ENCODE results near the gene MLLT10. TPM values are rescaled to one million over a fixed set of nuclear protein-coding genes. Genes with fewer than 3 reads are reported as not detected.

The MLLT10 gene
- total RNA-seq, result 10 to 100 TPM; 33.8 to 34.1 TPM

- intact Hi-C loops (cut with DNase I, micrococcal nuclease), result loop anchor here (1.0 to 10.0 kb wide), 15 partner anchors 7 to 1801 kb away; partner anchors contain the start of genes COMMD3 (in 1 of the 2), DNAJC1 (in 1 of the 2) and SKIDA1 (in 1 of the 2)
- Mint-ChIP-seq H3K9me3 (ENCODE audit: low read depth) (no peaks in the 10 kb centered on the region), H3K4me1 (peaks cover 18% of the 10 kb centered on the region), H3K27ac (peak within 1 kb of the TSS; percentile 98), H3K4me3 (peak within 1 kb of the TSS; percentile 95), H3K27me3 (no peaks in the 10 kb centered on the region), H3K36me3 (ENCODE audit: low read depth) (peaks cover 11% of the 10 kb centered on the region)
- ChIA-PET POLR2A (no interaction called here), CTCF (no interaction called here)
- DNase-seq (peak; percentile 95), ATAC-seq (peak; percentile 87)
Observed at GRCh38 chr10:21533467-21534279, at the start of gene MLLT10. MLLT10 (plus strand) TSS chr10:21534232; CDS start chr10:21534645, 413 bp downstream.

- no peak overlapping the region for H3K27ac Mint-ChIP-seq
- H3K9me3 Mint-ChIP-seq (ENCODE audit: low read depth), result no peaks in the 10 kb centered on the region
- peaks cover 8% of the 10 kb centered on the region for H3K27me3 Mint-ChIP-seq
- no peaks in the 10 kb centered on the region for H3K36me3 Mint-ChIP-seq (ENCODE audit: low read depth)
- no peak for ATAC-seq
- no peak for DNase-seq
- CTCF ChIA-PET, result interaction anchor here (0.6 to 0.7 kb wide), 2 partner anchors 225 to 602 kb away, joined by 3 read pairs; no protein-coding TSS in a partner anchor
- H3K4me3 Mint-ChIP-seq, result no peak overlapping the region
- POLR2A ChIA-PET, result no interaction called here
- H3K4me1 Mint-ChIP-seq, result no peaks in the 10 kb centered on the region
- intact Hi-C loops (cut with DNase I, micrococcal nuclease), result no loop called here
Observed at GRCh38 chr10:21487416-21488180, 46.4 kb upstream of the MLLT10 start.

- Mint-ChIP-seq H3K27ac (no peak overlapping the region), H3K36me3 (ENCODE audit: low read depth) (no peaks in the 10 kb centered on the region), H3K9me3 (ENCODE audit: low read depth) (no peaks in the 10 kb centered on the region), H3K4me3 (no peak overlapping the region), H3K27me3 (peaks cover 9% of the 10 kb centered on the region), H3K4me1 (no peaks in the 10 kb centered on the region)
- no peak for ATAC-seq
- POLR2A ChIA-PET, result no interaction called here
- no peak for DNase-seq
- CTCF ChIA-PET, result no interaction called here
- intact Hi-C loops (cut with DNase I, micrococcal nuclease), result no loop called here
Observed at GRCh38 chr10:21488246-21488956, 45.6 kb upstream of the MLLT10 start.

- Mint-ChIP-seq H3K4me3 (no peak overlapping the region), H3K9me3 (ENCODE audit: low read depth) (no peaks in the 10 kb centered on the region), H3K36me3 (ENCODE audit: low read depth) (no peaks in the 10 kb centered on the region), H3K4me1 (peaks cover 1% of the 10 kb centered on the region), H3K27me3 (peaks cover 14% of the 10 kb centered on the region), H3K27ac (no peak overlapping the region)
- ChIA-PET POLR2A (interaction anchor here (0.7 kb wide), 1 partner anchor 630 kb away, joined by 4 read pairs; no protein-coding TSS in a partner anchor), CTCF (no interaction called here)
- DNase-seq (no peak), ATAC-seq (no peak)
- intact Hi-C loops (cut with DNase I, micrococcal nuclease), result no loop called here
Observed at GRCh38 chr10:21488957-21489446, 45.0 kb upstream of the MLLT10 start.

GRCh38 chr10:21490028-21490710 is 43.9 kb upstream of the MLLT10 start:
- DNase-seq (no peak), ATAC-seq (no peak)
- Mint-ChIP-seq H3K36me3 (ENCODE audit: low read depth) (no peaks in the 10 kb centered on the region), H3K9me3 (ENCODE audit: low read depth) (no peaks in the 10 kb centered on the region), H3K27me3 (peaks cover 20% of the 10 kb centered on the region), H3K4me1 (peaks cover 6% of the 10 kb centered on the region), H3K4me3 (no peak overlapping the region), H3K27ac (no peak overlapping the region)
- intact Hi-C loops (cut with DNase I, micrococcal nuclease), result loop anchor here (10.0 kb wide), 3 partner anchors 755 to 1605 kb away; partner anchors contain the start of genes MSRB2 (in 1 of the 2) and SPAG6 (in 1 of the 2)
- CTCF ChIA-PET, result interaction anchor here (0.6 kb wide), 1 partner anchor 588 kb away, joined by 3 read pairs; no protein-coding TSS in a partner anchor
- POLR2A ChIA-PET, result no interaction called here

- Mint-ChIP-seq H3K27me3 (peaks cover 24% of the 10 kb centered on the region), H3K4me1 (peaks cover 11% of the 10 kb centered on the region), H3K9me3 (ENCODE audit: low read depth) (no peaks in the 10 kb centered on the region), H3K36me3 (ENCODE audit: low read depth) (no peaks in the 10 kb centered on the region), H3K27ac (no peak overlapping the region), H3K4me3 (no peak overlapping the region)
- ATAC-seq (no peak), DNase-seq (no peak)
- intact Hi-C loops (cut with DNase I, micrococcal nuclease), result loop anchor here (10.0 kb wide), 3 partner anchors 754 to 1604 kb away; partner anchors contain the start of genes MSRB2 (in 1 of the 2) and SPAG6 (in 1 of the 2)
- ChIA-PET CTCF (interaction anchor here (0.6 kb wide), 1 partner anchor 588 kb away, joined by 3 read pairs; no protein-coding TSS in a partner anchor), POLR2A (no interaction called here)
Observed at GRCh38 chr10:21490711-21491105, 43.3 kb upstream of the MLLT10 start.

- Mint-ChIP-seq H3K36me3 (ENCODE audit: low read depth) (no peaks in the 10 kb centered on the region), H3K27me3 (peaks cover 26% of the 10 kb centered on the region), H3K4me1 (peaks cover 12% of the 10 kb centered on the region), H3K27ac (no peak overlapping the region), H3K9me3 (ENCODE audit: low read depth) (no peaks in the 10 kb centered on the region), H3K4me3 (no peak overlapping the region)
- no peak for ATAC-seq
- ChIA-PET POLR2A (interaction anchor here (0.7 kb wide), 1 partner anchor 1582 kb away, joined by 7 read pairs; no protein-coding TSS in a partner anchor), CTCF (interaction anchor here (0.6 to 1.5 kb wide), 3 partner anchors 8 to 317 kb away, joined by 3 to 5 read pairs (median 3); no protein-coding TSS in a partner anchor)
- DNase-seq, result no peak
- intact Hi-C loops (cut with DNase I, micrococcal nuclease), result loop anchor here (10.0 kb wide), 3 partner anchors 752 to 1602 kb away; partner anchors contain the start of genes MSRB2 (in 1 of the 2) and SPAG6 (in 1 of the 2)
Observed at GRCh38 chr10:21492421-21492820, 41.6 kb upstream of the MLLT10 start.

GRCh38 chr10:21493784-21494183 is 40.2 kb upstream of the MLLT10 start:
- Mint-ChIP-seq H3K4me1 (peaks cover 15% of the 10 kb centered on the region), H3K27ac (no peak overlapping the region), H3K36me3 (ENCODE audit: low read depth) (no peaks in the 10 kb centered on the region), H3K9me3 (ENCODE audit: low read depth) (no peaks in the 10 kb centered on the region), H3K27me3 (peaks cover 40% of the 10 kb centered on the region), H3K4me3 (peak overlapping the region; percentile 68)
- ChIA-PET POLR2A (no interaction called here), CTCF (interaction anchor here (0.5 to 1.1 kb wide), 4 partner anchors 43 to 323 kb away, joined by 3 to 5 read pairs (median 4); no protein-coding TSS in a partner anchor)
- DNase-seq (no peak), ATAC-seq (no peak)
- intact Hi-C loops (cut with DNase I, micrococcal nuclease), result loop anchor here (2.0 to 10.0 kb wide), 8 partner anchors 181 to 1601 kb away; partner anchors contain the start of genes DNAJC1 (in 1 of the 2), MSRB2 (in 1 of the 2) and SPAG6 (in 1 of the 2)

- CTCF ChIA-PET, result interaction anchor here (0.5 to 1.1 kb wide), 5 partner anchors 24 to 322 kb away, joined by 3 to 5 read pairs (median 4); no protein-coding TSS in a partner anchor
- peak overlapping the region; percentile 76 for H3K4me3 Mint-ChIP-seq
- no peak for ATAC-seq
- no peaks in the 10 kb centered on the region for H3K9me3 Mint-ChIP-seq (ENCODE audit: low read depth)
- no peaks in the 10 kb centered on the region for H3K36me3 Mint-ChIP-seq (ENCODE audit: low read depth)
- peaks cover 46% of the 10 kb centered on the region for H3K27me3 Mint-ChIP-seq
- POLR2A ChIA-PET, result no interaction called here
- H3K27ac Mint-ChIP-seq, result no peak overlapping the region
- intact Hi-C loops (cut with DNase I, micrococcal nuclease), result loop anchor here (1.0 to 10.0 kb wide), 13 partner anchors 39 to 1600 kb away; partner anchors contain the start of genes DNAJC1 (in 1 of the 2), MSRB2 (in 1 of the 2) and SPAG6 (in 1 of the 2)
- peak; percentile 43 for DNase-seq
- peaks cover 15% of the 10 kb centered on the region for H3K4me1 Mint-ChIP-seq
Observed at GRCh38 chr10:21494191-21495001, 39.6 kb upstream of the MLLT10 start.

Measured in activated CD4-positive, alpha-beta T cell treated with anti-CD3 and anti-CD28 coated beads for 36 hours (primary cell).